Stimulated activated CD4-positive, alpha-beta T cell treated with anti-CD3 and anti-CD28 coated beads, Interleukin-1b, Interleukin-23, amount 100 ng/mL, for 24 hours (primary cell): ENCODE measurements around the gene C13orf42.

Experiments used
- DNase-seq, 4 experiments: peaks; one replicate each; pipeline ENCODE4 v3.0.0-alpha.2; 2020; ENCODE audit warnings: low read depth in 4 of 4, low spot score in 1 of 4

The C13orf42 gene

GRCh38 chr13:51035978-51036377 lies 75.1 kb downstream of the C13orf42 start:
- DNase-seq: no peak

GRCh38 chr13:51035469-51035868 lies 75.6 kb downstream of the C13orf42 start:
- no peak for DNase-seq

- DNase-seq: no peak
Observed at GRCh38 chr13:51034906-51035305, 76.2 kb downstream of the C13orf42 start.

GRCh38 chr13:51033421-51034185 lies 77.5 kb downstream of the C13orf42 start:
- no peak for DNase-seq

DNA sequence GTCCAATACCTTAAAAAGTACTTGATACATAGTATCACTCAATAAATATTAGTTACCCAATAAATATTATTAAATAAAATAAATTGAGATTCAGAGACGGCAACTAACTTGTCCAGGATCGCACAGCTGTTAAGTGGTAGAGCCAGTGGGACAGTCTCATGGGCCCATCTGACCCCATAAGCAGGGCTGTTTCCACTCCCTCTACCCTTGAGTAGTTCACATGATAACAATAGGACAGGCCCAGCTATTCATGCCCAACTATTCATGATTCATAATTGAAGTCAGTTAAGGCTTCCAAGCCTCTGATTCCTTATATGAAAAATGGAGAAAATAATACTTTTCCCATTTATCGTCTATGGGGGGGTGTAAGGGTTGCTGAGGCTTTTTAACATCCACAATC lies 78.2 kb downstream of the C13orf42 start:
- no peak for DNase-seq
